GM19467 (cell line): ENCODE data around the gene CKAP2.
"Not testable (repeated sequence)": the region's sequence is repeated elsewhere in the genome, so short reads cannot be mapped to it uniquely, and the experiment has no call there.

Source experiments
- ATAC-seq: cut with Tn5 transposase; IDR thresholded peaks from one replicate; pipeline ENCODE4 v1.9.1; 2021; ENCODE audit warnings: mild to moderate bottlenecking, moderate library complexity; ENCODE audit not compliant: unreplicated experiment

Gene CKAP2

GRCh38 chr13:52454820-52455676, at the start of gene CKAP2:
Gene CKAP2 (plus strand): TSS chr13:52455478. CDS start chr13:52455557, 79 bp downstream.
- peak; percentile 74 for ATAC-seq

- no peak for ATAC-seq
Observed at GRCh38 chr13:52405767-52406494, 49.3 kb upstream of the CKAP2 start, which contains the start of gene THSD1. Gene THSD1 (minus strand): TSS chr13:52406172. CDS start chr13:52402600, 3,572 bp downstream.

- ATAC-seq = no peak
Observed at GRCh38 chr13:52406629-52407028, 48.6 kb upstream of the CKAP2 start.

- not testable (repeated sequence) for ATAC-seq
Observed at GRCh38 chr13:52407436-52407835, 47.8 kb upstream of the CKAP2 start.

- ATAC-seq = not testable (repeated sequence)
Observed at GRCh38 chr13:52408071-52408658, 47.1 kb upstream of the CKAP2 start.

GRCh38 chr13:52411629-52412028, 43.6 kb upstream of the CKAP2 start:
- ATAC-seq = peak; percentile 87

- no peak for ATAC-seq
Observed at GRCh38 chr13:52412128-52412527, 43.1 kb upstream of the CKAP2 start.

GRCh38 chr13:52414051-52414450, 41.2 kb upstream of the CKAP2 start:
- ATAC-seq = no peak

GRCh38 chr13:52414963-52415362, 40.3 kb upstream of the CKAP2 start:
- ATAC-seq = no peak

- ATAC-seq = no peak
Observed at GRCh38 chr13:52419080-52419479, 36.2 kb upstream of the CKAP2 start.

GRCh38 chr13:52421216-52421615, 34.1 kb upstream of the CKAP2 start:
- no peak for ATAC-seq

GRCh38 chr13:52428295-52428694, 27.0 kb upstream of the CKAP2 start:
- no peak for ATAC-seq

- ATAC-seq = no peak
Observed at GRCh38 chr13:52432456-52432855, 22.8 kb upstream of the CKAP2 start.

- no peak for ATAC-seq
Observed at GRCh38 chr13:52446265-52446664, 9.0 kb upstream of the CKAP2 start.

- no peak for ATAC-seq
Observed at GRCh38 chr13:52447354-52447753, 7.9 kb upstream of the CKAP2 start.

- no peak for ATAC-seq
Observed at GRCh38 chr13:52447815-52448552, 7.3 kb upstream of the CKAP2 start.

GRCh38 chr13:52449331-52450011, 5.8 kb upstream of the CKAP2 start:
- ATAC-seq = no peak

GRCh38 chr13:52450012-52450792, 5.1 kb upstream of the CKAP2 start, which contains the start of gene VPS36:
Gene VPS36 (minus strand): TSS chr13:52450634. CDS start chr13:52450594, 40 bp downstream.
- peak; percentile 68 for ATAC-seq

GRCh38 chr13:52450793-52451116, 4.5 kb upstream of the CKAP2 start:
- ATAC-seq = no peak
